ENCODE data around the gene OTOP3. TPM values are rescaled to one million over a fixed set of nuclear protein-coding genes. Genes with fewer than 3 reads are reported as not detected.

Gene OTOP3
- not detected for polyA plus RNA-seq (2013, experiment 1 of 4)
- polyA plus RNA-seq (2013, experiment 2 of 4), result not detected
- not detected for polyA plus RNA-seq (2013, experiment 3 of 4)
- not detected for polyA plus RNA-seq (2013, experiment 4 of 4)

GRCh38 chr17:74935585-74936469, at the start of gene OTOP3:
OTOP3 (plus strand) TSS chr17:74935898; CDS start chr17:74935922, 24 bp downstream.
- Histone ChIP-seq H3K27me3 (ENCODE audit: control insufficient read depth, insufficient read depth, low read length, poor library complexity, severe bottlenecking) (peaks cover 80% of the 10 kb centered on the region), H3K4me3 (ENCODE audit: insufficient read depth, low read depth, low read length) (no peak within 1 kb of the TSS), H3K9me3 (ENCODE audit: control insufficient read depth, low read length) (no peaks in the 10 kb centered on the region), H3K4me1 (ENCODE audit: control insufficient read depth, insufficient read depth, low read length) (no peaks in the 10 kb centered on the region), H3K27ac (ENCODE audit: insufficient read depth, low read depth, low read length, poor library complexity, severe bottlenecking) (no peak within 1 kb of the TSS), H3K36me3 (ENCODE audit: control insufficient read depth, insufficient read depth, low read length) (no peaks in the 10 kb centered on the region)
- WGBS, 2 experiments, result 10 to 12% methylated on average over 78 of the region's 78 CpGs

DNA sequence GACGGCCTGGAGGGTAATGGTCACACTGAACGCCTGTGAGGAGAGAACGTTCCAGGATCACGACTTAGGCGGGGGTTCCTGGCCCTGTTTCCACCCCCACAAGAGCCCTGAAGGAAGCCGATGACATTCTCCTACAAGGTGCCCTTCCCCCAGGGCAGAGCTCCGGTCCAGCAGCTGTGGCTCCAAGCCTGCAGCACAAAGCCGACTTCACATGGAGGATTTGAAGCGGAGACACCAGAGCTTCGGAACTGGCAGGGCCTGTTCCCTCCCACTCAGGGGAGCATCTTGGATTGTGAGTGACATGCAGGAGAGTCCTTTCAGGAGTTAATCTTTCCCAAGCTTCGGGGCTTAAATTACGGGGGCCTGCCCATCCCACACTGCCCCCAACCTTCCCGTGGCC, 47.2 kb upstream of the OTOP3 start:
- Histone ChIP-seq H3K4me3 (ENCODE audit: insufficient read depth, low read depth, low read length) (no peak overlapping the region), H3K27ac (ENCODE audit: insufficient read depth, low read depth, low read length, poor library complexity, severe bottlenecking) (no peak overlapping the region), H3K27me3 (ENCODE audit: control insufficient read depth, insufficient read depth, low read length, poor library complexity, severe bottlenecking) (peaks cover 29% of the 10 kb centered on the region), H3K4me1 (ENCODE audit: control insufficient read depth, insufficient read depth, low read length) (peaks cover under 1% of the 10 kb centered on the region), H3K36me3 (ENCODE audit: control insufficient read depth, insufficient read depth, low read length) (no peaks in the 10 kb centered on the region), H3K9me3 (ENCODE audit: control insufficient read depth, low read length) (no peaks in the 10 kb centered on the region)
- 74 to 78% methylated on average over 13 of the region's 13 CpGs for WGBS, 2 experiments

DNA sequence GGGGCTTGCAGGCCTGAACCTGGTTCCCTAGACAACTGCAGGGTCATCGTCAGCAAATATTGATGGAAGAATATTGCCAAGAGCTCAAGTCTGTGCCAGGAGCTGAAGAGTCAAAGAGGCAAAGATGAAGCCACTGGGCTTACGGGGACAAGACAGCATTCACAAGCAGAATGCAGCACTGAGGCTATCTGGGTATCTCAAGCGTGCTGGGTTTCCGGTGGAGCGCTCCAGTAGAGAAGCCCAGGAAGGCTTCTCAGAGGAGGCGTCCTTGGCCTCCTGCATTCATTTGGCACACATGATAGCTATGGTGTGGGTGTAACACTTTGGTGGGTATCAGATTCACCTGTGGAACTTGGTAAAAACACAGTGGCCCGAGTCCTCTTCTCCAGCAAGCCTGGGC, 45.1 kb upstream of the OTOP3 start:
- Histone ChIP-seq H3K36me3 (ENCODE audit: control insufficient read depth, insufficient read depth, low read length) (no peaks in the 10 kb centered on the region), H3K27me3 (ENCODE audit: control insufficient read depth, insufficient read depth, low read length, poor library complexity, severe bottlenecking) (peaks cover 49% of the 10 kb centered on the region), H3K4me1 (ENCODE audit: control insufficient read depth, insufficient read depth, low read length) (peaks cover 9% of the 10 kb centered on the region), H3K9me3 (ENCODE audit: control insufficient read depth, low read length) (no peaks in the 10 kb centered on the region), H3K4me3 (ENCODE audit: insufficient read depth, low read depth, low read length) (no peak overlapping the region), H3K27ac (ENCODE audit: insufficient read depth, low read depth, low read length, poor library complexity, severe bottlenecking) (no peak overlapping the region)
- 93 to 94% methylated on average over 7 of the region's 7 CpGs for WGBS, 2 experiments

- H3K27ac ChIP-seq (ENCODE audit: insufficient read depth, low read depth, low read length, poor library complexity, severe bottlenecking), result no peak overlapping the region
- peaks cover 9% of the 10 kb centered on the region for H3K4me1 ChIP-seq (ENCODE audit: control insufficient read depth, insufficient read depth, low read length)
- H3K36me3 ChIP-seq (ENCODE audit: control insufficient read depth, insufficient read depth, low read length), result no peaks in the 10 kb centered on the region
- H3K9me3 ChIP-seq (ENCODE audit: control insufficient read depth, low read length), result no peaks in the 10 kb centered on the region
- H3K4me3 ChIP-seq (ENCODE audit: insufficient read depth, low read depth, low read length), result no peak overlapping the region
- WGBS, 2 experiments, result 84 to 86% methylated on average over 20 of the region's 20 CpGs
- peaks cover 66% of the 10 kb centered on the region for H3K27me3 ChIP-seq (ENCODE audit: control insufficient read depth, insufficient read depth, low read length, poor library complexity, severe bottlenecking)
Observed at GRCh38 chr17:74892013-74892841, 43.5 kb upstream of the OTOP3 start.

DNA sequence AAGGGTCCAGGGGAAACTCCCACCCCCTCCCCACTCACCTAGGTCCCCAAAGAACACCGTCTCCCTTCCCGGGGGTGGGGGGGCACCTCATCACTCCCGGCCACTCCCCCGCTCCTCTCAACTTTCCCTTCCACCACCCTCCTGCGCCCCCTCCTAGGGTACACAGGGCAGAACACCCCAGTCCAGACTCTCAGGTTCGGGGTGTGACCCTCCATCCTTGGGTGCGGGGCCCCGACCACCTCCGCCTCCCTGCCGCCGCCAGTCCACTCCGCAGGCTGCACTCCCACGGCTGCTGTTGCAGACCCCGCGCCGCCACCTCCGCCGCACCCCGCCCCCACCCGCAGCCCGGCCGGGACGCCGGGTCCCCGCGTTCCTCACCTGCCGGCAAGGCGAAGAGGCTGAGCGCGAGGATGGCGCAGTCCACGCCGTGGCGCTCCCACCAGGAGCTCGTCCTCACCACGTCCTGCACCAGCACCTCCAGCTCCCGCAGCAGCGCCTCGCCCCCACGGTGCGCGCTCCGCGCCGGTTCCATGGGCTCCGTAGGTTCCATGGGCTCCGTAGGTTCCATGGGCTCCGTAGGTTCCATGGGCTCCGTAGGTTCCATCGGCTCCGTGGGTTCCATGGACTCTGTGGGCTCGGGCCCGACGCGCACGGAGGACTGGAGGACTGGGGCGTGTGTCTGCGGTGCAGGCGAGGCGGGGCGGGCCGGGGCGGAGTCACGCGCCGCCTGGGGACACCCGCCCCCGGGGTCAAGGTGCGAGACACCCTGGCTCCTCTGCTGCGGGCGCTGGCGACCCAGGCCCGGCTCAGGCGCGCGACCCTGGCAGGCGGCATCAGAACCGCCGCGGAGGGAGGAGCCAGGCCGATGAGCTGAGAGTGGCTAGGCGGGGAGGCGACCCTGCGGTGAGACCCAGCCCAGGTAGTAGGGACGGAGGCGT, 42.5 kb upstream of the OTOP3 start, which contains the start of gene FADS6:
Gene FADS6, minus strand, starts transcription at position 660 of the 938 bp plus-strand sequence. Its CDS starts 38 bp downstream, at position 622.
- H3K27me3 ChIP-seq (ENCODE audit: control insufficient read depth, insufficient read depth, low read length, poor library complexity, severe bottlenecking), result peaks cover 69% of the 10 kb centered on the region
- 7% methylated on average over 86 of the region's 86 CpGs for WGBS, 2 experiments
- peak within 1 kb of the TSS; percentile 27 for H3K4me3 ChIP-seq (ENCODE audit: insufficient read depth, low read depth, low read length)

DNA sequence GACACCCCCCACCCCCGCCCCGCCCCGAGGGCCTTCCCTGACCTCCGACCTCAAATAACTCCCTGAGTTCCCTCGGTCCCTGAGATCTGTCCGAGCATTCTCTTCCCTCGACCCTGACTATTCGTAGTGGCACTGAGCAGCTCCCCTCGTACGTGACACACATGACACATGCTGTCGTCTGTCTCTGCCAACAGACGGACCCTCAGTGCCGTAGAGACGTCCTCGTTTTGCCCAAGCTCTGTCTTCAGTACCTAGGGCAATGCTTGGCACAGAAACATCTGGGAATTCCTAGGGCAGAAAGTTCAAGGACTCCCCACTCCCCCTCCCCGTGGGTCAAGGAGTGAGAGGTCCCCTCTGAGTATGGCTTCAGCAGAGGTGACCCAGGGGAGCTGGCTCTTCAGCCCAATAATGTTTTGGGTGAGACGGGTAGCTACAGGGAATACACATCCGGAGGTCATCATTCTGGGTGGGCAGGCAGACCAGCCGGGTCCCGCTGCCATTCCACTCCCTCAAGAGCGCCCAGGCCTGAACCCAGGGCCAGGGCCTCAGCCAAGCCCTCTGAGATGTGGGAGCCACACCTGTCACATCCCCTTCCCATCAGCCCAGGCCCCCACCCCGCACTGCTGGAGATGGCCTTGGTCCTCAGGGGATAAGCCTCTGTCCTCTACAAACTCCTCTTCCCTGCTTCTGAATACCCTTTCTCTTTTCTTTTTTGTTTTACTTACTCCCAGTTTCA, 41.6 kb upstream of the OTOP3 start:
- H3K27ac ChIP-seq (ENCODE audit: insufficient read depth, low read depth, low read length, poor library complexity, severe bottlenecking), result no peak overlapping the region
- peak overlapping the region; percentile 27 for H3K4me3 ChIP-seq (ENCODE audit: insufficient read depth, low read depth, low read length)
- H3K9me3 ChIP-seq (ENCODE audit: control insufficient read depth, low read length), result no peaks in the 10 kb centered on the region
- peaks cover 69% of the 10 kb centered on the region for H3K27me3 ChIP-seq (ENCODE audit: control insufficient read depth, insufficient read depth, low read length, poor library complexity, severe bottlenecking)
- WGBS, 2 experiments, result 41 to 42% methylated on average over 22 of the region's 22 CpGs
- H3K36me3 ChIP-seq (ENCODE audit: control insufficient read depth, insufficient read depth, low read length), result no peaks in the 10 kb centered on the region
- peaks cover 9% of the 10 kb centered on the region for H3K4me1 ChIP-seq (ENCODE audit: control insufficient read depth, insufficient read depth, low read length)

More for the DNA sequence above, 42.5 kb upstream of the OTOP3 start, which contains the start of gene FADS6:
- Histone ChIP-seq H3K36me3 (ENCODE audit: control insufficient read depth, insufficient read depth, low read length) (no peaks in the 10 kb centered on the region), H3K27ac (ENCODE audit: insufficient read depth, low read depth, low read length, poor library complexity, severe bottlenecking) (no peak within 1 kb of the TSS), H3K4me1 (ENCODE audit: control insufficient read depth, insufficient read depth, low read length) (peaks cover 9% of the 10 kb centered on the region), H3K9me3 (ENCODE audit: control insufficient read depth, low read length) (no peaks in the 10 kb centered on the region)

GRCh38 chr17:74898376-74898946, 37.2 kb upstream of the OTOP3 start:
- H3K4me1 ChIP-seq (ENCODE audit: control insufficient read depth, insufficient read depth, low read length), result peaks cover 8% of the 10 kb centered on the region
- peaks cover 43% of the 10 kb centered on the region for H3K27me3 ChIP-seq (ENCODE audit: control insufficient read depth, insufficient read depth, low read length, poor library complexity, severe bottlenecking)
- H3K36me3 ChIP-seq (ENCODE audit: control insufficient read depth, insufficient read depth, low read length), result no peaks in the 10 kb centered on the region
- H3K9me3 ChIP-seq (ENCODE audit: control insufficient read depth, low read length), result no peaks in the 10 kb centered on the region
- WGBS, 2 experiments, result 86% methylated on average over 11 of the region's 11 CpGs
- no peak overlapping the region for H3K4me3 ChIP-seq (ENCODE audit: insufficient read depth, low read depth, low read length)
- no peak overlapping the region for H3K27ac ChIP-seq (ENCODE audit: insufficient read depth, low read depth, low read length, poor library complexity, severe bottlenecking)

GRCh38 chr17:74900208-74900607, 35.5 kb upstream of the OTOP3 start:
- H3K4me3 ChIP-seq (ENCODE audit: insufficient read depth, low read depth, low read length), result no peak overlapping the region
- H3K4me1 ChIP-seq (ENCODE audit: control insufficient read depth, insufficient read depth, low read length), result no peaks in the 10 kb centered on the region
- no peaks in the 10 kb centered on the region for H3K9me3 ChIP-seq (ENCODE audit: control insufficient read depth, low read length)
- 91 to 93% methylated on average over 8 of the region's 8 CpGs for WGBS, 2 experiments
- peaks cover 26% of the 10 kb centered on the region for H3K27me3 ChIP-seq (ENCODE audit: control insufficient read depth, insufficient read depth, low read length, poor library complexity, severe bottlenecking)
- no peaks in the 10 kb centered on the region for H3K36me3 ChIP-seq (ENCODE audit: control insufficient read depth, insufficient read depth, low read length)
- H3K27ac ChIP-seq (ENCODE audit: insufficient read depth, low read depth, low read length, poor library complexity, severe bottlenecking), result no peak overlapping the region

Data from ectodermal cell (in vitro differentiated cells).